Transverse colon (tissue), 4 donors: ENCODE measurements around the gene CDCA5. TPM values are rescaled to one million over a fixed set of nuclear protein-coding genes. Genes with fewer than 3 reads are reported as not detected.

Source experiments
- DNase-seq: peaks from one replicate; pipeline ENCODE4 v3.0.0-alpha.2; 2019
- H3K27ac ChIP-seq, 4 donors: fragments of 200-600 bp; sonication (generic); 2 replicates each; pipeline ENCODE4 v1.5.1; 2016 to 2018; ENCODE audit warnings: inconsistent platforms in 4 of 4
- H3K27me3 ChIP-seq: fragments of 200-600 bp; sonication (generic); 2 replicates; pipeline ENCODE4 v1.5.1; 2017; ENCODE audit warnings: inconsistent platforms
- H3K36me3 ChIP-seq, 4 donors: fragments of 200-600 bp; sonication (generic); 2 replicates each; pipeline ENCODE4 v1.5.1; 2017 to 2019; ENCODE audit warnings: inconsistent platforms in 4 of 4
- H3K4me1 ChIP-seq, 4 donors: fragments of 200-600 bp; sonication (generic); 2 replicates each; pipeline ENCODE4 v1.5.1; 2017 to 2020; ENCODE audit warnings: inconsistent platforms in 4 of 4
- H3K4me3 ChIP-seq, 4 donors: fragments of 200-600 bp; sonication (generic); 1 replicate in 1 of 4; 2 replicates in 3 of 4; pipeline versions ENCODE4 v1.5.1 to v1.6.1; 2017 to 2019; ENCODE audit warnings: inconsistent platforms in 4 of 4
- H3K9me3 ChIP-seq, 2 donors: fragments of 200-600 bp; sonication (generic); 2 replicates each; pipeline ENCODE4 v1.5.1; 2017 to 2019; ENCODE audit warnings: inconsistent platforms in 2 of 2
- EP300 ChIP-seq: sonication (generic); formaldehyde crosslinking; IDR thresholded peaks from one replicate; pipeline ENCODE4 v1.6.1; 2017; ENCODE audit warnings: antibody characterized with exemption, low read depth
- POLR2A ChIP-seq: fragments of 450-650 bp; IDR thresholded peaks from one replicate; pipeline ENCODE4 v1.6.1; 2016; ENCODE audit warnings: antibody characterized with exemption, mild to moderate bottlenecking, moderate library complexity
- POLR2AphosphoS5 ChIP-seq, 3 donors: sonication (generic); formaldehyde crosslinking; IDR thresholded peaks; one replicate each; pipeline ENCODE4 v1.6.1; 2016; ENCODE audit warnings: antibody characterized with exemption in 3 of 3
- WGBS, 2 donors: methylation state at CpG; one replicate each; pipeline ENCODE4 v1.1.5; 2018; ENCODE audit warnings: low coverage in 1 of 2; 5-methylcytosine and 5-hydroxymethylcytosine counted together
- in situ Hi-C, 4 donors: fragments of 200-750 bp; cut with MboI; loops; one replicate each; pipeline versions ENCODE4 v1.15.0 to v1.15.1; 2017; ENCODE audit warnings: low sequenced_read_pairs in 3 of 4, low pct_ligation_motif_present in 1 of 4, low pct_unique_long_range_greater_than_20kb in 1 of 4
- intact Hi-C: fragments of 100-400 bp; cut with DNase I; formaldehyde crosslinking; loops from one replicate; pipeline ENCODE4 v1.15.1; 2023; ENCODE audit warnings: low total_unique reads
- total RNA-seq, 4 donors: library from RNA; depleted of rRNA; stranded (reverse); fragments of >200 nt; gene quantifications; one replicate each; pipeline ENCODE4 v1.1.0, GENCODE V29; 2016
- TF ChIP-seq, protein P1 (sequence below), 5 experiments: fragments of 200-600 bp in 3 of 5; fragments of 450-650 bp in 2 of 5; sonication (generic) in 3 of 5; IDR thresholded peaks; 1 replicate in 2 of 5; 2 replicates in 3 of 5; pipeline ENCODE4 v1.5.1; 2016 to 2017; ENCODE audit warnings: antibody characterized with exemption in 5 of 5, inconsistent platforms in 3 of 5, mild to moderate bottlenecking in 2 of 5, moderate library complexity in 1 of 5

The CDCA5 gene
- total RNA-seq, 4 donors from 2014 or later = 1.9 to 2.6 (median 2.5) TPM; not detected in 1

GRCh38 chr11:65067446-65067845 is 16.4 kb downstream of the CDCA5 start:
- 76% methylated on average over 9 of the region's 10 CpGs; no CpG with 5 or more reads in 1 of the 2 donors for WGBS, 2 donors
- in situ Hi-C loops = no loop called here
- H3K27ac ChIP-seq = no peak overlapping the region

GRCh38 chr11:65066805-65067291 is 17.0 kb downstream of the CDCA5 start:
- intact Hi-C loops = no loop called here
- TF ChIP-seq POLR2AphosphoS5 (IDR thresholded peaks at IDR 0.05) (no peak), EP300 (no peak), POLR2A (no peak)
- TF ChIP-seq, protein P1, sequence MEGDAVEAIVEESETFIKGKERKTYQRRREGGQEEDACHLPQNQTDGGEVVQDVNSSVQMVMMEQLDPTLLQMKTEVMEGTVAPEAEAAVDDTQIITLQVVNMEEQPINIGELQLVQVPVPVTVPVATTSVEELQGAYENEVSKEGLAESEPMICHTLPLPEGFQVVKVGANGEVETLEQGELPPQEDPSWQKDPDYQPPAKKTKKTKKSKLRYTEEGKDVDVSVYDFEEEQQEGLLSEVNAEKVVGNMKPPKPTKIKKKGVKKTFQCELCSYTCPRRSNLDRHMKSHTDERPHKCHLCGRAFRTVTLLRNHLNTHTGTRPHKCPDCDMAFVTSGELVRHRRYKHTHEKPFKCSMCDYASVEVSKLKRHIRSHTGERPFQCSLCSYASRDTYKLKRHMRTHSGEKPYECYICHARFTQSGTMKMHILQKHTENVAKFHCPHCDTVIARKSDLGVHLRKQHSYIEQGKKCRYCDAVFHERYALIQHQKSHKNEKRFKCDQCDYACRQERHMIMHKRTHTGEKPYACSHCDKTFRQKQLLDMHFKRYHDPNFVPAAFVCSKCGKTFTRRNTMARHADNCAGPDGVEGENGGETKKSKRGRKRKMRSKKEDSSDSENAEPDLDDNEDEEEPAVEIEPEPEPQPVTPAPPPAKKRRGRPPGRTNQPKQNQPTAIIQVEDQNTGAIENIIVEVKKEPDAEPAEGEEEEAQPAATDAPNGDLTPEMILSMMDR (IDR thresholded peaks at IDR 0.05) = no peak

More at GRCh38 chr11:65067446-65067845, 16.4 kb downstream of the CDCA5 start:
- DNase-seq = no peak
- H3K4me3 ChIP-seq = no peak overlapping the region
- H3K36me3 ChIP-seq = no peaks in the 10 kb centered on the region
- no peaks in the 10 kb centered on the region for H3K9me3 ChIP-seq
- H3K27me3 ChIP-seq = no peaks in the 10 kb centered on the region
- intact Hi-C loops = no loop called here
- H3K4me1 ChIP-seq = no peaks in the 10 kb centered on the region
- TF ChIP-seq, protein P1 (IDR thresholded peaks at IDR 0.05) = no peak
- TF ChIP-seq POLR2A = no peak

GRCh38 chr11:65066315-65066714 is 17.5 kb downstream of the CDCA5 start:
- Histone ChIP-seq H3K27me3 (no peaks in the 10 kb centered on the region), H3K4me3 (no peak overlapping the region), H3K4me1 (no peaks in the 10 kb centered on the region), H3K36me3 (no peaks in the 10 kb centered on the region), H3K27ac (no peak overlapping the region), H3K9me3 (no peaks in the 10 kb centered on the region)
- no peak for DNase-seq
- TF ChIP-seq, protein P1 (IDR thresholded peaks at IDR 0.05) = no peak
- TF ChIP-seq POLR2AphosphoS5 (IDR thresholded peaks at IDR 0.05) (no peak), EP300 (no peak), POLR2A (no peak)
- WGBS, 2 donors = 78% methylated on average over 10 of the region's 11 CpGs; no CpG with 5 or more reads in 1 of the 2 donors
- in situ Hi-C loops = no loop called here
- intact Hi-C loops = no loop called here

More at GRCh38 chr11:65066805-65067291, 17.0 kb downstream of the CDCA5 start:
- in situ Hi-C loops = no loop called here
- Histone ChIP-seq H3K36me3 (no peaks in the 10 kb centered on the region), H3K4me1 (no peaks in the 10 kb centered on the region), H3K27ac (no peak overlapping the region), H3K4me3 (no peak overlapping the region), H3K9me3 (no peaks in the 10 kb centered on the region), H3K27me3 (no peaks in the 10 kb centered on the region)
- no peak for DNase-seq
- WGBS, 2 donors = 86% methylated on average over 4 of the region's 4 CpGs; no CpG with 5 or more reads in 1 of the 2 donors

GRCh38 chr11:65065851-65066250 is 18.0 kb downstream of the CDCA5 start:
- no peak for DNase-seq
- WGBS, 2 donors = 82% methylated on average over 3 to 7 of the region's 7 CpGs
- Histone ChIP-seq H3K4me1 (no peaks in the 10 kb centered on the region), H3K9me3 (no peaks in the 10 kb centered on the region), H3K4me3 (no peak overlapping the region), H3K27me3 (no peaks in the 10 kb centered on the region), H3K27ac (no peak overlapping the region), H3K36me3 (no peaks in the 10 kb centered on the region)
- intact Hi-C loops = no loop called here
- TF ChIP-seq, protein P1 (IDR thresholded peaks at IDR 0.05) = no peak
- TF ChIP-seq POLR2A (no peak), EP300 (no peak), POLR2AphosphoS5 (IDR thresholded peaks at IDR 0.05) (no peak)
- in situ Hi-C loops = no loop called here
